Testis (tissue), 3 donors: Measurements from ENCODE around the gene CMTM6. TPM values are rescaled to one million over a fixed set of nuclear protein-coding genes. Genes with fewer than 3 reads are reported as not detected.
"Not testable (repeated sequence)": the region's sequence is repeated elsewhere in the genome, so short reads cannot be mapped to it uniquely, and the experiment has no call there.

Experiments used
- DNase-seq: peaks from one replicate; pipeline ENCODE4 v3.0.0-alpha.2; 2019
- H3K27ac ChIP-seq, 2 donors: fragments of 200-600 bp; sonication (generic); one replicate each; pipeline ENCODE4 v1.5.1; 2019
- H3K27me3 ChIP-seq: fragments of 200-600 bp; sonication (generic); one replicate; pipeline ENCODE4 v1.5.1; 2019
- H3K36me3 ChIP-seq: fragments of 200-600 bp; sonication (generic); one replicate; pipeline ENCODE4 v1.5.1; 2017; ENCODE audit warnings: low read depth; ENCODE audit errors: missing control alignments
- H3K4me1 ChIP-seq: fragments of 200-600 bp; sonication (generic); one replicate; pipeline ENCODE4 v1.5.1; 2019
- H3K4me3 ChIP-seq, 2 donors: fragments of 200-600 bp; sonication (generic); one replicate each; pipeline ENCODE4 v1.5.1; 2017 to 2019
- H3K9me3 ChIP-seq: fragments of 200-600 bp; sonication (generic); one replicate; pipeline ENCODE4 v1.5.1; 2017
- POLR2A ChIP-seq: fragments of 450-650 bp; IDR thresholded peaks from one replicate; pipeline ENCODE4 v1.6.1; 2017; ENCODE audit warnings: antibody characterized with exemption, mild to moderate bottlenecking, moderate library complexity
- WGBS, 2 donors: methylation state at CpG; one replicate each; pipeline ENCODE4 v1.1.5; 2018; 5-methylcytosine and 5-hydroxymethylcytosine counted together
- intact Hi-C: fragments of 100-400 bp; cut with DNase I; formaldehyde crosslinking; loops from one replicate; pipeline ENCODE4 v1.15.1; 2023; ENCODE audit warnings: low total_unique reads
- polyA plus RNA-seq: library from polyadenylated mRNA; stranded (reverse); fragments of 350-450 nt; fragmentation: Illumina TruSeq; extraction: RNeasy Lipid Tissue Mini Kit (QIAGEN cat#74804); gene quantifications from one replicate; pipeline ENCODE4 v1.2.3, GENCODE V29; 2014; ENCODE audit warnings: low read depth, low replicate concordance; ENCODE audit not compliant: insufficient read depth
- total RNA-seq, 2 donors: library from RNA; depleted of rRNA; stranded (reverse); fragments of >200 nt; gene quantifications; one replicate each; pipeline ENCODE4 v1.2.3, GENCODE V29; 2016
- TF ChIP-seq, protein P1 (sequence below), 3 experiments: fragments of 450-650 bp in 2 of 3; fragments of 200-600 bp in 1 of 3; sonication (generic) in 1 of 3; IDR thresholded peaks; one replicate each; pipeline ENCODE4 v1.5.1; 2016 to 2019; ENCODE audit warnings: antibody characterized with exemption in 3 of 3, mild to moderate bottlenecking in 2 of 3, moderate library complexity in 1 of 3

CMTM6 gene
- total and polyA plus RNA-seq, 3 donors from 2014 or later = 66.2 to 199 (median 154) TPM

DNA sequence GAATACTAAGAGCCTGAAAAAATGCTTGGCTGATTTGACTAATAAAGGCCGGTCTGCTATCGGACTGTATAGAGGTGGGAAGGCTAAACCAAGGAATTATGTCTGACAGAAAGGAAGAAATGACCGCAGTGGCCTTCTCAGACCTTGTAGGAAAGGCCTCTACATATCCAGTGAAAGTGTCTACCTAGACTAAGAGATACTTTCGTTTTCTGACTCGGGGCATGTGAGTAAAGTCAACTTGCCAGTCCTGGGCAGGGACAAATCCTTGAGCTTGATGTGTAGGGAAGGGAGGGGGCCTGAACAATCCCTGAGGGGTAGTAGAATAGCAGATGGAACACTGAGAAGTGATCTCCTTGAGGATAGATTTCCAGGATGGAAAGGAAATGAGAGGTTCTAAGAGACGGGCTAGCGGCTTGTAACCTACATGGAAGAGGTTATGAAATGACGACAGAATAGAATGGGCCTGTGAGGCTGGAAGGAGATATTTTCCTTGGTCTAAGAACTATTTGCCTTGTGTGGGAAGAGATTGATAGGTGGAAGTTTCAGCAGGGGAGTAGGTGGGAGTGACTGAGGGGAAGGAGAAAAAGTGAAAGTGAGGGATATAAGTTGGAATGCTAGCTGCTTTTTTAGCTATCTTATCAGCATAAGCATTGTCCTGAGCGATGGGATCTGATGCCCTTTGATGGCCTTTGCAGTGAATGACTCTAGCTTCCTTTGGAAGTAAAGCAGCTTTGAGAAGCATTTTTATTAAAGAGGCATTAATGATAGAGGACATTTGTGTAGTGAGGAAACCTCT lies 40.3 kb downstream of the CMTM6 start:
- not testable (repeated sequence) for H3K36me3 ChIP-seq, H3K4me1 ChIP-seq, DNase-seq, H3K4me3 ChIP-seq, H3K27ac ChIP-seq, H3K9me3 ChIP-seq, H3K27me3 ChIP-seq
- intact Hi-C loops = loop anchor here (10.0 kb wide), 1 partner anchor 88 kb away; no protein-coding TSS in a partner anchor
- WGBS, 2 donors = 76 to 81% methylated on average over 8 to 9 of the region's 9 CpGs

DNA sequence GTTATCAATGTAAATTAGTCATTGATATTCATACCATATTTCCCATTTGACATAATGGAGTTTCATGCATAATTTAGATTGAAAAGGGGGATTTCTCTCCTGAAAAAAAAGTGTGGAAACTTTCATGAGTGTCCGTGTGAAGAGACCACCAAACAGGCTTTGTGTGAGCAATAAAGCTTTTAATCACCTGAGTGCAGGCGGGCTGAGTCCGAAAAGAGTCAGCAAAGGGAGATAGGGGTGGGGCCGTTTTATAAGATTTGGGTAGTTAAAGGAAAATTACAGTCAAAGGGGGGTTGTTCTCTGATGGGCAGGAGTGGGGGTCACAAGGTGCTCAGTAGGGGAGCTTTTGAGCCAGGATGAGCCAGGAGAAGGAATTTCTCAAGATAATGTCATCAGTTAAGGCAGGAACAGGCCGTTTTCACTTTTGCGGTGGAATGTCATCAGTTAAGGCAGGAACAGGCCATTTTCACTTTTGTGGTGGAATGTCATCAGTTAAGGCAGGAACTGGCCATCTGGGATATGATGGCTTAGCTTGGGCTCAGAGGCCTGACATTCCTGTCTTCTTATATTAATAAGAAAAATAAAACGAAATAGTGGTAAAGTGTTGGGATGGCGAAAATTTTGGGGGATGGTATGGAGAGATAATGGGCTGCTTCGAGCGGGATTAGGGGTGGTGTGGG lies 41.7 kb downstream of the CMTM6 start:
- H3K27me3 ChIP-seq, H3K36me3 ChIP-seq, H3K4me1 ChIP-seq, H3K27ac ChIP-seq, H3K9me3 ChIP-seq, DNase-seq, H3K4me3 ChIP-seq: not testable (repeated sequence)
- 84 to 88% methylated on average over 10 of the region's 10 CpGs for WGBS, 2 donors
- intact Hi-C loops = loop anchor here (10.0 kb wide), 1 partner anchor 86 kb away; no protein-coding TSS in a partner anchor

DNA sequence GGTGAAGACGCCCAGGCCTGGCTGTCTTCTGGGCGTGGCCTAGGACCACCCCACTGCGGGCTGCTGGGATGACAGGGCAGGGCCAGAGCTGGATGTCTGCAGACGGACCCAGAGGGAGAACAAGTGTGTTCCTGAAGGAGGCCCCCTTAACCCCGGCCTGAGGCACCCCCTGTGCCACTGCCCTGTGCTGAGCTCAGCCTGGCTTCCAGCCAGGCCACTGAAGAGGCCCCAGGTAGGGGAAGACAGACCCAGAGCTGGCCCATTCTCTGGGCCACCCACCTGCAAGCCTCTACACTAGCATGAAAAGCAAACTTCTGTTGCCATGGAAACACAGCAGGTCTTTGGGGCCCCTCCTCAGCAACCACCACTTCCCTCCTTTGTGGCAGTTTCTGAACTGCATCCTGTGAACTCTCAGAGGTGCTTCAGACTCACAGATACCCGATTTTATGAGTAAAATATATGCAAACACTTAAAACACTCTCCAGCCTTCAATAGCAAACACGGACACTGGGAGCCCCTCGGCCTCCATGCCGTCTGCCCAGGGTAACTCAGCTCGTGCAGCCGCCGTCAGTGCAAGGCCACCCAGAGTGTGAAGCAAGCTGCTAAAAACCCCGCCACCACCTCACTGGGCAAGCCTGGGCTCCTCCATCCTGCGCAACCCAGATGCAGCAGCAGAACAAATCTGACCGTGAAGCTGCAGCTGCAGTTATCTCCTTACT lies 42.5 kb downstream of the CMTM6 start:
- no peaks in the 10 kb centered on the region for H3K27me3 ChIP-seq
- no peak for TF ChIP-seq POLR2A
- 68 to 86% methylated on average over 13 to 15 of the region's 15 CpGs for WGBS, 2 donors
- H3K9me3 ChIP-seq = no peaks in the 10 kb centered on the region
- DNase-seq = no peak
- no peak overlapping the region for H3K27ac ChIP-seq
- intact Hi-C loops = loop anchor here (10.0 kb wide), 1 partner anchor 85 kb away; no protein-coding TSS in a partner anchor
- no peaks in the 10 kb centered on the region for H3K36me3 ChIP-seq
- H3K4me3 ChIP-seq = no peak overlapping the region
- no peaks in the 10 kb centered on the region for H3K4me1 ChIP-seq

DNA sequence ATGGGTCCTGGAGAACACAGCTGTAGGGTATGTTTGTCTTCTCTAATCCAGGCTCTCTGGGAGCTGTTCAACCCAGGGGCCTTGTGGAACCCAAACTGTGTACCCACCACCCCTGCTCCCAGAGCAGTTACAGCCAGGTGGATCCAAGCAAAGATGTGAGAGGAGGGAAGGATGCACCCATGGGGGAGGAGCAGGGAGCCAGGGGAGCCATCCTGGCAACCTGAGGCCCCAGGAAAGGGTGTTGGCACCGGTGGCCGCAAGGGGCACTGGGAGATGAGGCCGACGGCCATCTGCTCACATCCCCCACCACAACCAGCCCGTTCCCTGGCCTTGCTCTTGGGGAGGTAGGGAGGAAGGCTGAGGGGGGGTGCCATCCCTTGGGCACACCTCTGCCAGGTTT lies 43.2 kb downstream of the CMTM6 start:
- Histone ChIP-seq H3K9me3 (no peaks in the 10 kb centered on the region), H3K4me1 (no peaks in the 10 kb centered on the region), H3K4me3 (no peak overlapping the region), H3K27me3 (no peaks in the 10 kb centered on the region), H3K27ac (no peak overlapping the region), H3K36me3 (no peaks in the 10 kb centered on the region)
- intact Hi-C loops = no loop called here
- no peak for DNase-seq
- TF ChIP-seq, protein P1, sequence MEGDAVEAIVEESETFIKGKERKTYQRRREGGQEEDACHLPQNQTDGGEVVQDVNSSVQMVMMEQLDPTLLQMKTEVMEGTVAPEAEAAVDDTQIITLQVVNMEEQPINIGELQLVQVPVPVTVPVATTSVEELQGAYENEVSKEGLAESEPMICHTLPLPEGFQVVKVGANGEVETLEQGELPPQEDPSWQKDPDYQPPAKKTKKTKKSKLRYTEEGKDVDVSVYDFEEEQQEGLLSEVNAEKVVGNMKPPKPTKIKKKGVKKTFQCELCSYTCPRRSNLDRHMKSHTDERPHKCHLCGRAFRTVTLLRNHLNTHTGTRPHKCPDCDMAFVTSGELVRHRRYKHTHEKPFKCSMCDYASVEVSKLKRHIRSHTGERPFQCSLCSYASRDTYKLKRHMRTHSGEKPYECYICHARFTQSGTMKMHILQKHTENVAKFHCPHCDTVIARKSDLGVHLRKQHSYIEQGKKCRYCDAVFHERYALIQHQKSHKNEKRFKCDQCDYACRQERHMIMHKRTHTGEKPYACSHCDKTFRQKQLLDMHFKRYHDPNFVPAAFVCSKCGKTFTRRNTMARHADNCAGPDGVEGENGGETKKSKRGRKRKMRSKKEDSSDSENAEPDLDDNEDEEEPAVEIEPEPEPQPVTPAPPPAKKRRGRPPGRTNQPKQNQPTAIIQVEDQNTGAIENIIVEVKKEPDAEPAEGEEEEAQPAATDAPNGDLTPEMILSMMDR (IDR thresholded peaks at IDR 0.05) = no peak
- no peak for TF ChIP-seq POLR2A
- WGBS, 2 donors = 93 to 97% methylated on average over 5 of the region's 5 CpGs

DNA sequence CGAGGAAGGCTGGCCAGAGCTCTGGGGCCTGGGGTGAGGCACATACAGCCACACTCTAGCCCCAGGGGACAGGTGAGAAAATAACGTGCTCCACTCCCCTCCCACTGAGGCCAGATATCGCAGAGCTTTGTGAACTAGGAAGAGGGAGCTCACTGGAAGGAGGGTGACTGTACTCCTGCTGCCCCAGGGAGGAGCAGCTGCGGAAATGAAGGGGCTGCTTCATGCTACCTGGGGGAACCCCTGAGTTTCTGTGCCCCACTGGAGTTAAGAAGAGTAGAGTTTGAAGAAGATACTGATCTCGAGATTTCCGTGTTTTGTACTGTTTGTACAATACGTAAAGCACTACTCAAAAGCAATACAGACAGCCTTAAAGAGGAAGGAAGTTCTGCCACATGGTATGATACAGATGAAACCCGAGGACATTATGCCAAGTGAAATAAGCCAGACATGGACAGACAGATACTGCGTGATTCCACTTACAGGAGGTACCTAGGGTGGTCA lies 44.6 kb downstream of the CMTM6 start:
- no peak for TF ChIP-seq POLR2A
- TF ChIP-seq, protein P1 (IDR thresholded peaks at IDR 0.05) = no peak
- intact Hi-C loops = no loop called here
- no peak overlapping the region for H3K27ac ChIP-seq
- no peak for DNase-seq
- H3K36me3 ChIP-seq = no peaks in the 10 kb centered on the region
- no peak overlapping the region for H3K4me3 ChIP-seq
- no peaks in the 10 kb centered on the region for H3K9me3 ChIP-seq
- WGBS, 2 donors = 71 to 78% methylated on average over 8 to 9 of the region's 9 CpGs
- no peaks in the 10 kb centered on the region for H3K4me1 ChIP-seq
- no peaks in the 10 kb centered on the region for H3K27me3 ChIP-seq
